ENCODE data around the gene THSD7B. TPM values are rescaled to one million over a fixed set of nuclear protein-coding genes. Genes with fewer than 3 reads are reported as not detected.

The THSD7B gene
- total and polyA plus RNA-seq, 2 of the 8 experiments (the other 6 are each of a cell fraction or from before 2014, with no cell fraction given) = 0.60 to 2.9 TPM

GRCh38 chr2:137435162-137435561 lies 669.8 kb downstream of the THSD7B start:
- H3K4me3 ChIP-seq (ENCODE audit: extremely low read depth in 1 of 4, insufficient read depth in 2 of 4, low read depth in 3 of 4, low read length in 4 of 4) = no peak overlapping the region
- no peaks in the 10 kb centered on the region for H3K27me3 ChIP-seq (replicated peaks in 1 of 4; ENCODE audit: control insufficient read depth in 3 of 4, extremely low read depth in 1 of 4, insufficient read depth in 3 of 4, low read length in 3 of 4)
- no peak overlapping the region for H3K56ac ChIP-seq (replicated peaks; ENCODE audit: insufficient read length, low read depth, low read length)
- H4K8ac ChIP-seq (ENCODE audit: extremely low read depth, insufficient read depth, low read length) = no peak overlapping the region
- H2BK5ac ChIP-seq (ENCODE audit: low read depth, low read length) = no peak overlapping the region
- H2BK15ac ChIP-seq (ENCODE audit: low read length) = no peak overlapping the region
- H3K23ac ChIP-seq (ENCODE audit: insufficient read length) = no peak overlapping the region
- no peaks in the 10 kb centered on the region for H3K79me1 ChIP-seq (ENCODE audit: low read depth, low read length)
- no peak overlapping the region for H4K5ac ChIP-seq (ENCODE audit: insufficient read length, low read depth, low read length)
- FAIRE-seq (no peak), DNase-seq (ENCODE audit: low read depth in 1 of 2, low spot score in 2 of 2) (no peak)
- H2BK120ac ChIP-seq (replicated peaks; ENCODE audit: low read depth, low read length) = no peak overlapping the region
- no peak overlapping the region for H2AFZ ChIP-seq (ENCODE audit: low read length)
- H4K91ac ChIP-seq (replicated peaks; ENCODE audit: insufficient read length, low read length) = no peak overlapping the region
- no peak overlapping the region for H3K18ac ChIP-seq (ENCODE audit: extremely low read depth, low read length)
- H2BK20ac ChIP-seq (ENCODE audit: low read length) = no peak overlapping the region
- no peak overlapping the region for H3K9ac ChIP-seq (replicated peaks in 1 of 4; ENCODE audit: extremely low read depth in 1 of 4, low read depth in 3 of 4, low read length in 3 of 4)
- POLR2A ChIA-PET (ENCODE audit: partially characterized antibody) = no interaction called here
- WGBS, 2 experiments (ENCODE audit: extremely low coverage in 1 of 2, insufficient coverage in 1 of 2, insufficient read length in 1 of 2, insufficient replicate concordance in 2 of 2, low coverage in 1 of 2, low lambda C conversion rate in 2 of 2, missing lambda C conversion rate in 1 of 2) = 96% methylated on average over 1 of the region's 1 CpG; no CpG with 5 or more reads in 1 of the 2 experiments
- no peaks in the 10 kb centered on the region for H3K36me3 ChIP-seq (ENCODE audit: control insufficient read depth in 2 of 4, insufficient read depth in 4 of 4, low read length in 3 of 4)
- H3K23me2 ChIP-seq (ENCODE audit: low read depth, low read length) = no peaks in the 10 kb centered on the region
- H2AK5ac ChIP-seq (ENCODE audit: low read depth, low read length) = no peak overlapping the region
- CTCF ChIA-PET (ENCODE audit: partially characterized antibody) = interaction anchor here (0.9 kb wide), 1 partner anchor 33 kb away, joined by 3 read pairs; no protein-coding TSS in a partner anchor
- H3K4me2 ChIP-seq (ENCODE audit: insufficient read depth in 1 of 2, low read depth in 2 of 2, low read length in 2 of 2) = no peak overlapping the region
- H4K20me1 ChIP-seq (replicated peaks in 1 of 2; ENCODE audit: control insufficient read depth in 1 of 2, insufficient read depth in 2 of 2, low read length in 2 of 2) = no peaks in the 10 kb centered on the region
- no peak overlapping the region for H2BK12ac ChIP-seq (ENCODE audit: low read depth, low read length)
- no peaks in the 10 kb centered on the region for H3K79me2 ChIP-seq (ENCODE audit: control insufficient read depth in 1 of 2, insufficient read depth in 2 of 2, low read length in 2 of 2)
- no peak overlapping the region for H3K4ac ChIP-seq (replicated peaks; ENCODE audit: insufficient read length, low read depth, low read length)
- no peaks in the 10 kb centered on the region for H3K9me3 ChIP-seq (ENCODE audit: insufficient read depth in 2 of 2, low read depth in 1 of 2, low read length in 1 of 2)
- H3K14ac ChIP-seq (ENCODE audit: insufficient read length) = no peak overlapping the region
- no peaks in the 10 kb centered on the region for H3K4me1 ChIP-seq (replicated peaks in 1 of 4; ENCODE audit: control insufficient read depth in 3 of 4, insufficient read depth in 4 of 4, low read length in 3 of 4)
- no peak overlapping the region for H3K27ac ChIP-seq (ENCODE audit: low read depth, low read length)
